Naive thymus-derived CD4-positive, alpha-beta T cell (primary cell): ENCODE results near the gene ATG10. TPM values are rescaled to one million over a fixed set of nuclear protein-coding genes. Genes with fewer than 3 reads are reported as not detected.
A peak's percentile ranks its signal among the peaks of the same experiment; 100 is the strongest.

Experiments used
- ATAC-seq: fragments of 150-1000 bp; cut with Tn5 transposase; 2 replicates; pipeline ENCODE4 v1.10.0; 2021; ENCODE audit warnings: mild to moderate bottlenecking, moderate library complexity
- CTCF ChIA-PET: fragments of 350-600 bp; sonication (Branson Sonifier 250); formaldehyde crosslinking; loops from one replicate; lab custom pipeline; 2021; ENCODE audit warnings: antibody characterized with exemption; lab: Charles Lee
- POLR2A ChIA-PET: fragments of 350-600 bp; sonication (Branson Sonifier 250); formaldehyde crosslinking; loops from one replicate; lab custom pipeline; 2021; ENCODE audit warnings: antibody characterized with exemption, inconsistent platforms; lab: Charles Lee
- DNase-seq, 9 donors: peaks; one replicate each; pipeline versions ENCODE4 v3.0.0 to v3.0.0-alpha.2; 2020 to 2022; ENCODE audit warnings: mixed read lengths in 1 of 9
- H3K27ac ChIP-seq: one replicate; pipeline ENCODE4 v1.7.0; 2013; ENCODE audit warnings: mild to moderate bottlenecking, low read depth, low read length, moderate library complexity
- H3K27me3 ChIP-seq, 2 donors: one replicate each; pipeline ENCODE4 v1.7.0; 2013; ENCODE audit warnings: low read length in 2 of 2, mild to moderate bottlenecking in 2 of 2, moderate library complexity in 2 of 2; ENCODE audit not compliant: control insufficient read depth in 2 of 2, insufficient read depth in 2 of 2
- H3K36me3 ChIP-seq, 3 experiments: 1 replicate in 2 of 3; 2 replicates in 1 of 3; pipeline ENCODE4 v1.7.0; 2013; ENCODE audit warnings: low read length in 3 of 3, mild to moderate bottlenecking in 3 of 3, moderate library complexity in 1 of 3; ENCODE audit not compliant: insufficient read depth in 3 of 3, control insufficient read depth in 2 of 3
- H3K4me1 ChIP-seq, 2 donors: one replicate each; pipeline ENCODE4 v1.7.0; 2013; ENCODE audit warnings: low read length in 2 of 2, mild to moderate bottlenecking in 2 of 2, moderate library complexity in 1 of 2; ENCODE audit not compliant: control insufficient read depth in 2 of 2, insufficient read depth in 2 of 2
- H3K4me3 ChIP-seq: 2 replicates; pipeline ENCODE4 v1.7.0; 2013; ENCODE audit warnings: mild to moderate bottlenecking, low read length
- H3K9me3 ChIP-seq, 3 experiments: 1 replicate in 2 of 3; 2 replicates in 1 of 3; pipeline ENCODE4 v1.7.0; 2013; ENCODE audit warnings: low read length in 3 of 3; ENCODE audit not compliant: control insufficient read depth in 2 of 3
- H3K27ac Mint-ChIP-seq, 9 donors: one replicate each; pipeline ENCODE4 v1.8.0; 2020 to 2022; ENCODE audit warnings: mixed read lengths in 9 of 9, mild to moderate bottlenecking in 8 of 9, moderate library complexity in 5 of 9, inconsistent platforms in 2 of 9
- H3K27me3 Mint-ChIP-seq, 5 donors: one replicate each; pipeline ENCODE4 v1.8.0; 2021 to 2022; ENCODE audit warnings: mixed read lengths in 5 of 5, mild to moderate bottlenecking in 1 of 5
- H3K36me3 Mint-ChIP-seq, 5 donors: one replicate each; pipeline ENCODE4 v1.8.0; 2020 to 2022; ENCODE audit warnings: mixed read lengths in 5 of 5, mild to moderate bottlenecking in 3 of 5, inconsistent platforms in 1 of 5
- H3K4me1 Mint-ChIP-seq, 7 donors: one replicate each; pipeline ENCODE4 v1.8.0; 2020 to 2022; ENCODE audit warnings: mixed read lengths in 7 of 7, mild to moderate bottlenecking in 3 of 7, inconsistent platforms in 1 of 7
- H3K4me3 Mint-ChIP-seq, 10 donors: one replicate each; pipeline ENCODE4 v1.8.0; 2020 to 2022; ENCODE audit warnings: mild to moderate bottlenecking in 10 of 10, mixed read lengths in 10 of 10, moderate library complexity in 6 of 10, inconsistent platforms in 2 of 10
- H3K9me3 Mint-ChIP-seq, 11 donors: one replicate each; pipeline ENCODE4 v1.8.0; 2020 to 2022; ENCODE audit warnings: mixed read lengths in 11 of 11, mild to moderate bottlenecking in 4 of 11, inconsistent platforms in 1 of 11, moderate library complexity in 1 of 11
- intact Hi-C, 2 donors: fragments of 100-400 bp; cut with micrococcal nuclease; formaldehyde crosslinking; loops; one replicate each; pipeline ENCODE4 v1.15.1; 2023
- polyA plus RNA-seq, 2 donors: library from polyadenylated mRNA; unstranded; fragments of 300-500 nt; fragmentation: Illumina TruSeq; gene quantifications; one replicate each; pipeline ENCODE4 v1.2.3, GENCODE V29; 2021
- total RNA-seq, 6 experiments: library from RNA in 5 of 6; stranded (reverse) in 5 of 6; gene quantifications; 1 replicate in 5 of 6; 2 replicates in 1 of 6; pipeline ENCODE4 v1.2.3 and lab custom pipeline; 2021 to 2026

Gene ATG10
- total and polyA plus RNA-seq, 7 experiments from 2014 or later = 6.4 to 14.4 (median 9.1) TPM

- Mint-ChIP-seq H3K9me3 (no peaks in the 10 kb centered on the region), H3K27me3 (no peaks in the 10 kb centered on the region), H3K4me3 (no peak overlapping the region), H3K27ac (no peak overlapping the region), H3K4me1 (peaks cover 0 to 7% (median 0%) of the 10 kb centered on the region in 7 donors), H3K36me3 (no peaks in the 10 kb centered on the region)
- Histone ChIP-seq H3K4me1 (no peaks in the 10 kb centered on the region), H3K9me3 (no peaks in the 10 kb centered on the region), H3K27me3 (no peaks in the 10 kb centered on the region), H3K4me3 (no peak overlapping the region), H3K36me3 (no peaks in the 10 kb centered on the region), H3K27ac (no peak overlapping the region)
- DNase-seq = no peak
- intact Hi-C loops = no loop called here
- CTCF ChIA-PET = no interaction called here
- ATAC-seq = no peak
- POLR2A ChIA-PET = no interaction called here
Measured at GRCh38 chr5:82158755-82159413, 187.1 kb downstream of the ATG10 start.

- Histone ChIP-seq H3K9me3 (no peaks in the 10 kb centered on the region), H3K36me3 (no peaks in the 10 kb centered on the region), H3K4me1 (no peaks in the 10 kb centered on the region), H3K27ac (no peak overlapping the region), H3K27me3 (no peaks in the 10 kb centered on the region), H3K4me3 (no peak overlapping the region)
- peak overlapping the region in 1 of 9 donors; percentile 60 for H3K27ac Mint-ChIP-seq
- no peaks in the 10 kb centered on the region for H3K36me3 Mint-ChIP-seq
- H3K27me3 Mint-ChIP-seq = no peaks in the 10 kb centered on the region
- intact Hi-C loops = loop anchor here in 1 of 2 donors (10.0 kb wide), 1 partner anchor 856 kb away; the partner anchor contains the start of gene ZCCHC9
- no peak overlapping the region for H3K4me3 Mint-ChIP-seq
- ChIA-PET POLR2A (no interaction called here), CTCF (interaction anchor here (0.6 kb wide), 1 partner anchor 20 kb away, joined by 3 read pairs; no protein-coding TSS in a partner anchor)
- no peaks in the 10 kb centered on the region for H3K9me3 Mint-ChIP-seq
- DNase-seq (no peak), ATAC-seq (no peak)
- peaks cover 0 to 15% (median 7%) of the 10 kb centered on the region in 7 donors for H3K4me1 Mint-ChIP-seq
Measured at GRCh38 chr5:82160948-82161347, 189.1 kb downstream of the ATG10 start.

DNA sequence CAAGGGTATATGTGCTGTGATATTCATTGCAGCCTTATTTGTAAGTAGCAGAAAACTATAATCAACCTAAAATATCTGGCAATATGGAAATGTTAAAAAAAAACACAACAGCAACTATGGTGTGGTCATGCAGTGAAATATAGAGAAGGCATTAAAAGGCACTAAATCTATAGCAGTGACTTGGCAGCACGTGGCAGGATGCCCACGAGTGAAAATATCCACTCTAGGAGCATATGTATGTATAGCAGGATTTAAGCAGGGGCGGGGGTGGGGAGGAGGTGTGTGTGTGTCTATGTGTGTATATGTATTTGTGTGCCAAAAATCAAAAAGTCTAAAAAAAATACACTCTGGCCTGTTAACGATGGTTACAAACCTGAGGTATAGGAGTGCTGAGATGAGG lies 190.8 kb downstream of the ATG10 start:
- Mint-ChIP-seq H3K36me3 (no peaks in the 10 kb centered on the region), H3K9me3 (no peaks in the 10 kb centered on the region), H3K27me3 (no peaks in the 10 kb centered on the region), H3K4me1 (peaks cover 0 to 15% (median 7%) of the 10 kb centered on the region in 7 donors), H3K27ac (peak overlapping the region in 1 of 9 donors; percentile 39), H3K4me3 (no peak overlapping the region)
- ATAC-seq (no peak), DNase-seq (no peak)
- Histone ChIP-seq H3K27ac (no peak overlapping the region), H3K36me3 (no peaks in the 10 kb centered on the region), H3K27me3 (no peaks in the 10 kb centered on the region), H3K9me3 (no peaks in the 10 kb centered on the region), H3K4me3 (no peak overlapping the region), H3K4me1 (no peaks in the 10 kb centered on the region)
- intact Hi-C loops = loop anchor here in 1 of 2 donors (10.0 kb wide), 1 partner anchor 858 kb away; the partner anchor contains the start of gene ZCCHC9
- ChIA-PET CTCF (no interaction called here), POLR2A (interaction anchor here (0.6 kb wide), 1 partner anchor 311 kb away, joined by 3 read pairs; no protein-coding TSS in a partner anchor)

GRCh38 chr5:82163452-82164175 lies 191.8 kb downstream of the ATG10 start:
- H3K27ac ChIP-seq = no peak overlapping the region
- ChIA-PET CTCF (interaction anchor here (0.9 to 3.1 kb wide), 4 partner anchors 312 to 737 kb away, joined by 3 to 30 read pairs (median 12); no protein-coding TSS in a partner anchor), POLR2A (no interaction called here)
- H3K27me3 Mint-ChIP-seq = no peaks in the 10 kb centered on the region
- no peaks in the 10 kb centered on the region for H3K36me3 Mint-ChIP-seq
- no peaks in the 10 kb centered on the region for H3K9me3 ChIP-seq
- DNase-seq (no peak), ATAC-seq (no peak)
- no peaks in the 10 kb centered on the region for H3K9me3 Mint-ChIP-seq
- H3K27ac Mint-ChIP-seq = peak overlapping the region in 2 of 9 donors; percentile 33 to 39
- intact Hi-C loops = loop anchor here in 1 of 2 donors (10.0 kb wide), 1 partner anchor 859 kb away; the partner anchor contains the start of gene ZCCHC9
- no peak overlapping the region for H3K4me3 Mint-ChIP-seq
- no peaks in the 10 kb centered on the region for H3K27me3 ChIP-seq
- H3K4me3 ChIP-seq = no peak overlapping the region
- no peaks in the 10 kb centered on the region for H3K36me3 ChIP-seq
- peaks cover 0 to 15% (median 7%) of the 10 kb centered on the region in 7 donors for H3K4me1 Mint-ChIP-seq
- H3K4me1 ChIP-seq = no peaks in the 10 kb centered on the region

DNA sequence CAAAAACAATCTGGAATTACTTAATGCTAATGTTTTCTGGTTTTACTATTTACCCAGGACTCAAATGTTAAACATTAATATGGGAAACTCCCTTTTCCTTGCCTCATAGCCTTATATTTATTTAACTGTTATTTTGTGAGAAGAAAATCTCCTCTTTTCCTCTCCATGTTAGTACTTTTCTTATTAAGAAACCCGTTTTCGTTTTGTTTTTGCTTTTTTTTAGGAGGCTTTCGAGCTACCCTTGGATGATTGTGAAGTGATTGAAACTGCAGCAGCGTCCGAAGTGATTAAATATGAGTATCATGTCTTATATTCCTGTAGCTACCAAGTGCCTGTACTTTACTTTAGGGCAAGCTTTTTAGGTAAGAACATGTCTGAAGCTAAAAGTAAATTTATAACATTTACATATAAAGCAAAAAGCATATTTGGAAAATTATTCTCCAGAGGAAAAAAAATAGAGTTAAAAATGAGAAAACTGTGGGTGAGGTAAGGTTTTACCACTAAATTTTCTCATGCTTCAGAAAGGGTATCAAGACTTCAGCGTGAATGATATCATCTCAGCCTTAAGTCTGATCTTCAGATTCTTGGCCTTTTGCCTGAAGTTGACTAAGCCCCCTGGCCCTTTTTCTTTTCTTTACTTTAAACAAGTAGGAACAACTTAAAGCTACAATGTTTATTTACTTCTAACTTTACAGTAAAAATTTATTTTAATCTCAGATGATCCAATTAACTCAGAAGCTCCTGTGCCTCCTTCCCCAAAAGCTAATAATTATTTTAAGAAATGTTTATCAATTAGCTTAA lies 192.6 kb downstream of the ATG10 start:
- H3K36me3 Mint-ChIP-seq = no peaks in the 10 kb centered on the region
- POLR2A ChIA-PET = interaction anchor here (0.7 kb wide), 1 partner anchor 313 kb away, joined by 3 read pairs; no protein-coding TSS in a partner anchor

More for the DNA sequence above, 192.6 kb downstream of the ATG10 start:
- Mint-ChIP-seq H3K4me3 (no peak overlapping the region), H3K27ac (peak overlapping the region in 1 of 9 donors; percentile 33), H3K9me3 (no peaks in the 10 kb centered on the region), H3K4me1 (peaks cover 0 to 12% (median 7%) of the 10 kb centered on the region in 7 donors), H3K27me3 (no peaks in the 10 kb centered on the region)
- no peak overlapping the region for H3K4me3 ChIP-seq
- no peak for DNase-seq
- intact Hi-C loops = loop anchor here in 1 of 2 donors (10.0 kb wide), 1 partner anchor 860 kb away; the partner anchor contains the start of gene ZCCHC9
- ATAC-seq = no peak
- no peaks in the 10 kb centered on the region for H3K27me3 ChIP-seq
- H3K36me3 ChIP-seq = no peaks in the 10 kb centered on the region
- no peaks in the 10 kb centered on the region for H3K4me1 ChIP-seq
- CTCF ChIA-PET = interaction anchor here (0.6 to 3.1 kb wide), 11 partner anchors 190 to 738 kb away, joined by 3 to 30 read pairs (median 3); no protein-coding TSS in a partner anchor
- H3K9me3 ChIP-seq = no peaks in the 10 kb centered on the region
- H3K27ac ChIP-seq = no peak overlapping the region
